Trophoblast cell (in vitro differentiated cells and primary cell): ENCODE measurements around the gene PRR22.
A peak's percentile ranks its signal among the peaks of the same experiment; 100 is the strongest.

Experiments
- DNase-seq, 2 donors: peaks; one replicate each; pipeline ENCODE4 v3.0.0-alpha.2; 2016
- H2AFZ ChIP-seq: 2 replicates; pipeline ENCODE4 v1.6.1; 2013; ENCODE audit warnings: low read length, moderate library complexity, mild to moderate bottlenecking; ENCODE audit not compliant: insufficient read depth, poor library complexity
- H2AK5ac ChIP-seq: 2 replicates; pipeline ENCODE4 v1.6.1; 2013; ENCODE audit warnings: mild to moderate bottlenecking, low read length
- H2BK120ac ChIP-seq: 2 replicates; pipeline ENCODE4 v1.6.1; 2013; ENCODE audit warnings: low read length, mild to moderate bottlenecking, moderate library complexity; ENCODE audit not compliant: insufficient read depth, poor library complexity
- H2BK12ac ChIP-seq: 2 replicates; pipeline ENCODE4 v1.6.1; 2013; ENCODE audit warnings: mild to moderate bottlenecking, low read length, moderate library complexity
- H2BK5ac ChIP-seq: 2 replicates; pipeline ENCODE4 v1.6.1; 2013; ENCODE audit warnings: low read length, low read depth, moderate library complexity, mild to moderate bottlenecking; ENCODE audit not compliant: poor library complexity
- H3K14ac ChIP-seq: 2 replicates; pipeline ENCODE4 v1.6.1; 2013; ENCODE audit warnings: mild to moderate bottlenecking, low read length
- H3K18ac ChIP-seq: 2 replicates; pipeline ENCODE4 v1.6.1; 2013; ENCODE audit warnings: mild to moderate bottlenecking, low read length
- H3K23ac ChIP-seq: 2 replicates; pipeline ENCODE4 v1.6.1; 2013; ENCODE audit warnings: low read length
- H3K27ac ChIP-seq: 2 replicates; pipeline ENCODE4 v1.5.1; 2013; ENCODE audit warnings: low read depth, mild to moderate bottlenecking, inconsistent platforms, low read length, moderate library complexity
- H3K27me3 ChIP-seq: 2 replicates; pipeline ENCODE4 v1.6.1; 2013; ENCODE audit warnings: inconsistent platforms, mild to moderate bottlenecking, low read length, moderate library complexity; ENCODE audit not compliant: insufficient read depth
- H3K36me3 ChIP-seq, 2 experiments: 1 replicate in 1 of 2; 2 replicates in 1 of 2; pipeline ENCODE4 v1.6.1; 2013; ENCODE audit warnings: low read length in 2 of 2, mild to moderate bottlenecking in 2 of 2, moderate library complexity in 1 of 2; ENCODE audit not compliant: insufficient read depth in 2 of 2, control insufficient read depth in 1 of 2
- H3K4ac ChIP-seq: 2 replicates; pipeline ENCODE4 v1.6.1; 2013; ENCODE audit warnings: low read depth, mild to moderate bottlenecking, low read length, moderate library complexity
- H3K4me1 ChIP-seq, 2 experiments: 1 replicate in 1 of 2; 2 replicates in 1 of 2; pipeline ENCODE4 v1.6.1; 2013; ENCODE audit warnings: low read length in 2 of 2, mild to moderate bottlenecking in 2 of 2, moderate library complexity in 1 of 2; ENCODE audit not compliant: insufficient read depth in 2 of 2, control insufficient read depth in 1 of 2
- H3K4me2 ChIP-seq: 2 replicates; pipeline ENCODE4 v1.6.1; 2013; ENCODE audit warnings: inconsistent platforms, mild to moderate bottlenecking, low read length, moderate library complexity
- H3K4me3 ChIP-seq: 2 replicates; pipeline ENCODE4 v1.5.1; 2013; ENCODE audit warnings: mild to moderate bottlenecking, low read depth, low read length, inconsistent platforms
- H3K79me1 ChIP-seq: one replicate; pipeline ENCODE4 v1.6.1; 2013; ENCODE audit warnings: low read length
- H3K79me2 ChIP-seq: 2 replicates; pipeline ENCODE4 v1.6.1; 2013; ENCODE audit warnings: low read length, mild to moderate bottlenecking; ENCODE audit not compliant: control insufficient read depth, insufficient read depth, poor library complexity
- H3K9ac ChIP-seq: 2 replicates; pipeline ENCODE4 v1.6.1; 2013; ENCODE audit warnings: mild to moderate bottlenecking, low read length
- H3K9me3 ChIP-seq: 2 replicates; pipeline ENCODE4 v1.6.1; 2013; ENCODE audit warnings: low read depth, mild to moderate bottlenecking, control low read depth, inconsistent platforms, low read length; ENCODE audit not compliant: insufficient read depth
- H4K12ac ChIP-seq: 2 replicates; pipeline ENCODE4 v1.6.1; 2013; ENCODE audit warnings: low read depth, mild to moderate bottlenecking, low read length, moderate library complexity
- H4K8ac ChIP-seq: 2 replicates; pipeline ENCODE4 v1.6.1; 2013; ENCODE audit warnings: low read depth, mild to moderate bottlenecking, low read length, moderate library complexity
- H4K91ac ChIP-seq: one replicate; pipeline ENCODE4 v1.6.1; 2013; ENCODE audit warnings: low read depth, mild to moderate bottlenecking, low read length, moderate library complexity
- WGBS: extraction: QIAGEN DNeasy Blood & Tissue Kit; methylation state at CpG from one replicate; pipeline ENCODE4 v1.1.7; 2013; ENCODE audit warnings: missing lambda C conversion rate; ENCODE audit not compliant: insufficient read length, insufficient coverage; ENCODE audit errors: extremely low coverage; 5-methylcytosine and 5-hydroxymethylcytosine counted together

The PRR22 gene

GRCh38 chr19:5775668-5776309, 8.8 kb downstream of the PRR22 start:
- no CpG with 5 or more reads among the region's 17 CpGs for WGBS
- H3K4ac ChIP-seq: no peak overlapping the region
- H3K18ac ChIP-seq: no peak overlapping the region
- no peak overlapping the region for H3K27ac ChIP-seq
- no peak overlapping the region for H3K4me2 ChIP-seq
- no peak overlapping the region for H4K91ac ChIP-seq
- no peak overlapping the region for H4K8ac ChIP-seq
- peak; percentile 41 to 75 for DNase-seq
- H3K79me2 ChIP-seq: no peaks in the 10 kb centered on the region
- no peak overlapping the region for H2AFZ ChIP-seq
- H3K23ac ChIP-seq: no peak overlapping the region
- no peak overlapping the region for H3K4me3 ChIP-seq
- peaks cover 2% of the 10 kb centered on the region for H3K9me3 ChIP-seq
- no peak overlapping the region for H3K14ac ChIP-seq
- peaks cover 2% of the 10 kb centered on the region for H3K27me3 ChIP-seq
- no peaks in the 10 kb centered on the region for H3K79me1 ChIP-seq
- H2BK5ac ChIP-seq: no peak overlapping the region
- no peak overlapping the region for H3K9ac ChIP-seq
- H2BK120ac ChIP-seq: no peak overlapping the region
- H2AK5ac ChIP-seq: no peak overlapping the region
- no peaks in the 10 kb centered on the region for H3K4me1 ChIP-seq
- no peak overlapping the region for H2BK12ac ChIP-seq
- no peak overlapping the region for H4K12ac ChIP-seq
- no peaks in the 10 kb centered on the region for H3K36me3 ChIP-seq

DNA sequence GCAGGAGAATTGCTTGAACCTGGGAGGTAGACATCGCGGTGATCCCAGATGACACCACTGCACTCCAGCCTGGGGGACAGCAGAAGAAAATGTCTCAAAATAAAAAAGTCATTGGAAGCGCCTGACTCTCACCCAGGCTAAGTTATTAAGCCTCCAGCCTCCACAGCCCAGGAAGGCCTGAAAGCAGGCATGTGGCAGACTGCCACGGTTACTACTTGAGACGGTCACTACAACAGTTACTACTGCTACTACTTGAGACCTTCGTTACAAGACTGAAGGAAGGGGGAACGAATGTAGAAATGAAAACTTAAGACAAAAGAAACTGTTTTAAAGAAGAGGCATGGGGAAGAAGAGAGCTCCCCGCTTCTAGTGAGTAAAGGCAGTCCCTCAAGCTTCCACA, 9.6 kb downstream of the PRR22 start:
- H3K79me1 ChIP-seq: no peaks in the 10 kb centered on the region
- H3K18ac ChIP-seq: no peak overlapping the region
- H2BK12ac ChIP-seq: no peak overlapping the region
- no peak overlapping the region for H3K9ac ChIP-seq
- H3K4me1 ChIP-seq: no peaks in the 10 kb centered on the region
- H4K91ac ChIP-seq: no peak overlapping the region
- H2AFZ ChIP-seq: no peak overlapping the region
- no peak overlapping the region for H4K8ac ChIP-seq
- H3K4ac ChIP-seq: no peak overlapping the region
- no peaks in the 10 kb centered on the region for H3K36me3 ChIP-seq
- no peak overlapping the region for H2AK5ac ChIP-seq
- no CpG with 5 or more reads among the region's 8 CpGs for WGBS
- peaks cover 2% of the 10 kb centered on the region for H3K27me3 ChIP-seq
- no peak overlapping the region for H2BK5ac ChIP-seq
- H3K4me2 ChIP-seq: no peak overlapping the region
- H3K4me3 ChIP-seq: no peak overlapping the region
- H3K23ac ChIP-seq: no peak overlapping the region
- DNase-seq: no peak
- H3K14ac ChIP-seq: no peak overlapping the region
- H3K9me3 ChIP-seq: peaks cover 2% of the 10 kb centered on the region
- H4K12ac ChIP-seq: no peak overlapping the region
- no peak overlapping the region for H2BK120ac ChIP-seq
- no peak overlapping the region for H3K27ac ChIP-seq
- no peaks in the 10 kb centered on the region for H3K79me2 ChIP-seq

DNA sequence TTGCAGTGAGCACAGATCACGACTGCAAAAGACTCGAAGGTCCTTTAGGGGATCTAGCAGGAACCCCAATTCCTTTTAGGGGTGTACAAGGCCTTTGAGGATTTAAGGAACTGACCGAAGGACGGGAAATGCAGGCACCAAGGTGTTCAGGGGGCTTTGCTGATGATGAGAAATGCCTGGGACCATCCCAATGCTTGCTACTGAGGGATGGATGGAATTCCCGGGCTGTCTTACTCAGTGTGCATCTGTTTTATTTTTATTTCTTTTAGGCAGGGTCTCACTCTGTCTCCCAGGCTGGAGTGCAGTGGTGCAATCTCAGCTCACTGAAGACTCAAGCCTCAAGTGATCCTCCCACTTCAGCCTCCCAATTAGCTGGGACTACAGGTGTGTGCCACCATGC, 11.3 kb downstream of the PRR22 start:
- Histone ChIP-seq H2AK5ac (no peak overlapping the region), H3K27me3 (peaks cover under 1% of the 10 kb centered on the region), H4K12ac (no peak overlapping the region), H3K9me3 (peaks cover under 1% of the 10 kb centered on the region), H3K4me2 (no peak overlapping the region), H2BK5ac (no peak overlapping the region), H3K4me1 (no peaks in the 10 kb centered on the region), H2BK12ac (no peak overlapping the region), H3K27ac (no peak overlapping the region), H2AFZ (no peak overlapping the region), H3K23ac (no peak overlapping the region), H3K79me1 (no peaks in the 10 kb centered on the region), H3K14ac (no peak overlapping the region), H3K9ac (no peak overlapping the region), H4K8ac (peak overlapping the region; percentile 33), H3K36me3 (no peaks in the 10 kb centered on the region), H3K79me2 (no peaks in the 10 kb centered on the region), H3K18ac (no peak overlapping the region), H2BK120ac (no peak overlapping the region), H3K4me3 (no peak overlapping the region), H4K91ac (peak overlapping the region; percentile 47), H3K4ac (peak overlapping the region; percentile 33)
- no CpG with 5 or more reads among the region's 5 CpGs for WGBS
- DNase-seq: no peak

DNA sequence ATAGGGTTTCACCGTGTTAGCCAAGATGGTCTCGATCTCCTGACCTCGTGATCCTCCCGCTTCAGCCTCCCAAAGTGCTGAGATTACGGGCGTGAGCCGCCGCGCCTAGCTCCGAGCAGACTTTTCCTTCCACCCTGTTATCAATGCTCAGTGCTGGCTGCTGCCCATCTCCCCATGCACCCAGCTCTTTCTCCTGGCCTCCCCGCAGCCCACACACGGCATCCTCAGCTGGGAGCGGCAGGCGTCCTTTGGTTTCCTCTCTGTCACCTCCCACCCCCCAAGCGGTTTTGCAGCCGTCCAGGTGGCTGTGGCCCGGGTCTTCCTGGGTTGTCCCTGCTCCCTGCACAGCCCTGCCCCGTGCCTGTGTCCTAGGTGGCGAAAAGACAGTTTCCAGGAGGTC, 12.1 kb downstream of the PRR22 start:
- no peak overlapping the region for H2AFZ ChIP-seq
- no peaks in the 10 kb centered on the region for H3K79me1 ChIP-seq
- H2BK5ac ChIP-seq: no peak overlapping the region
- no peak overlapping the region for H3K4ac ChIP-seq
- no peak overlapping the region for H3K18ac ChIP-seq
- no peaks in the 10 kb centered on the region for H3K9me3 ChIP-seq
- H3K36me3 ChIP-seq: no peaks in the 10 kb centered on the region
- no peak overlapping the region for H3K23ac ChIP-seq
- no peaks in the 10 kb centered on the region for H3K27me3 ChIP-seq
- H2BK12ac ChIP-seq: no peak overlapping the region
- peak overlapping the region; percentile 23 for H3K4me3 ChIP-seq
- H4K8ac ChIP-seq: no peak overlapping the region
- H3K4me1 ChIP-seq: no peaks in the 10 kb centered on the region
- H3K4me2 ChIP-seq: no peak overlapping the region
- no CpG with 5 or more reads among the region's 19 CpGs for WGBS
- H2BK120ac ChIP-seq: no peak overlapping the region
- no peak overlapping the region for H3K27ac ChIP-seq
- no peak overlapping the region for H4K12ac ChIP-seq
- H2AK5ac ChIP-seq: no peak overlapping the region
- H3K9ac ChIP-seq: no peak overlapping the region
- H3K79me2 ChIP-seq: no peaks in the 10 kb centered on the region
- H3K14ac ChIP-seq: no peak overlapping the region
- no peak for DNase-seq
- no peak overlapping the region for H4K91ac ChIP-seq
